ENCODE data around the gene SIRT2. TPM values are rescaled to one million over a fixed set of nuclear protein-coding genes. Genes with fewer than 3 reads are reported as not detected.

The SIRT2 gene
- polyA plus RNA-seq, 3 donors: 57.5 to 65.9 (median 64.3) TPM

GRCh38 chr19:38932425-38933179 is 33.2 kb upstream of the SIRT2 start:
- Mint-ChIP-seq H3K4me3 (no peak overlapping the region), H3K4me1 (peaks cover 15% of the 10 kb centered on the region), H3K36me3 (peaks cover 13 to 32% of the 10 kb centered on the region in 2 donors), H3K27ac (peak overlapping the region in 2 of 7 donors; percentile 10 to 20), H3K27me3 (ENCODE audit: low read depth in 3 of 3) (peaks cover 0 to 2% (median 1%) of the 10 kb centered on the region in 3 donors), H3K9me3 (peaks cover 11 to 22% (median 18%) of the 10 kb centered on the region in 7 donors)
- Histone ChIP-seq H3K4me2 (replicated peaks; ENCODE audit: extremely low read depth, low read length, poor library complexity, severe bottlenecking) (no peak overlapping the region), H3K27ac (ENCODE audit: low read depth in 1 of 2, low read length in 2 of 2) (no peak overlapping the region), H3K9ac (ENCODE audit: insufficient read depth, low read length, poor library complexity, severe bottlenecking) (no peak overlapping the region), H3K27me3 (ENCODE audit: control insufficient read depth in 2 of 2, insufficient read depth in 2 of 2, low read length in 2 of 2) (no peaks in the 10 kb centered on the region), H3K4me1 (ENCODE audit: control insufficient read depth in 1 of 2, insufficient read depth in 2 of 2, low read length in 2 of 2) (peaks cover 16 to 25% of the 10 kb centered on the region in 2 donors), H3K9me3 (replicated peaks in 1 of 2; ENCODE audit: control insufficient read depth in 1 of 2, insufficient read depth in 1 of 2, low read length in 2 of 2) (peaks cover 0 to 15% of the 10 kb centered on the region in 2 donors), H3K79me2 (ENCODE audit: insufficient read depth, low read length) (peaks cover 27% of the 10 kb centered on the region), H3K36me3 (replicated peaks in 1 of 2; ENCODE audit: control insufficient read depth in 1 of 2, insufficient read depth in 2 of 2, low read length in 2 of 2) (peaks cover 10 to 18% of the 10 kb centered on the region in 2 donors), H2AFZ (ENCODE audit: insufficient read depth, low read depth, low read length, poor library complexity, severe bottlenecking) (no peak overlapping the region), H3K4me3 (replicated peaks in 1 of 3; ENCODE audit: low read depth in 2 of 3, low read length in 3 of 3) (no peak overlapping the region), H4K20me1 (ENCODE audit: insufficient read depth, low read length) (no peaks in the 10 kb centered on the region)
- intact Hi-C loops (cut with micrococcal nuclease): loop anchor here (5.0 to 10.0 kb wide), 3 partner anchors 35 to 528 kb away; partner anchors contain the start of genes FAM98C (in 1 of the 2), NFKBIB (in 1 of the 2) and SIRT2 (in 1 of the 2)
- peak; percentile 30 for TF ChIP-seq CTCF (IDR thresholded peaks at IDR 0.05)
- peak in 1 of 3 donors; percentile 29 for DNase-seq
- 95% methylated on average over 21 of the region's 29 CpGs for WGBS (ENCODE audit: insufficient coverage)

GRCh38 chr19:38931521-38931793 is 32.0 kb upstream of the SIRT2 start:
- H3K79me2 ChIP-seq (ENCODE audit: insufficient read depth, low read length): peaks cover 27% of the 10 kb centered on the region
- 47% methylated on average over 3 of the region's 8 CpGs for WGBS (ENCODE audit: insufficient coverage)
- H3K27ac Mint-ChIP-seq: peak overlapping the region; percentile 94 to 98 (median 97)

More at GRCh38 chr19:38931521-38931793, 32.0 kb upstream of the SIRT2 start:
- H3K4me1 ChIP-seq (ENCODE audit: control insufficient read depth in 1 of 2, insufficient read depth in 2 of 2, low read length in 2 of 2): peaks cover 16 to 25% of the 10 kb centered on the region in 2 donors
- H3K4me3 Mint-ChIP-seq: peak overlapping the region; percentile 90 to 96
- H3K4me1 Mint-ChIP-seq: peaks cover 15% of the 10 kb centered on the region
- peaks cover 0 to 2% (median 0%) of the 10 kb centered on the region in 3 donors for H3K27me3 Mint-ChIP-seq (ENCODE audit: low read depth in 3 of 3)
- peak overlapping the region; percentile 94 for H2AFZ ChIP-seq (ENCODE audit: insufficient read depth, low read depth, low read length, poor library complexity, severe bottlenecking)
- peaks cover 14 to 37% of the 10 kb centered on the region in 2 donors for H3K36me3 Mint-ChIP-seq
- H3K27ac ChIP-seq (ENCODE audit: low read depth in 1 of 2, low read length in 2 of 2): peak overlapping the region; percentile 69 to 96
- no peaks in the 10 kb centered on the region for H4K20me1 ChIP-seq (ENCODE audit: insufficient read depth, low read length)
- intact Hi-C loops (cut with micrococcal nuclease): loop anchor here (5.0 to 10.0 kb wide), 3 partner anchors 34 to 527 kb away; partner anchors contain the start of genes FAM98C (in 1 of the 2), NFKBIB (in 1 of the 2) and SIRT2 (in 1 of the 2)
- H3K4me3 ChIP-seq (replicated peaks in 1 of 3; ENCODE audit: low read depth in 2 of 3, low read length in 3 of 3): peak overlapping the region; percentile 70 to 92 (median 86)
- H3K9me3 ChIP-seq (replicated peaks in 1 of 2; ENCODE audit: control insufficient read depth in 1 of 2, insufficient read depth in 1 of 2, low read length in 2 of 2): peaks cover 0 to 15% of the 10 kb centered on the region in 2 donors
- DNase-seq: no peak
- H3K4me2 ChIP-seq (replicated peaks; ENCODE audit: extremely low read depth, low read length, poor library complexity, severe bottlenecking): peak overlapping the region; percentile 97
- H3K9me3 Mint-ChIP-seq: peaks cover 11 to 22% (median 18%) of the 10 kb centered on the region in 7 donors
- H3K36me3 ChIP-seq (replicated peaks in 1 of 2; ENCODE audit: control insufficient read depth in 1 of 2, insufficient read depth in 2 of 2, low read length in 2 of 2): peaks cover 10 to 18% of the 10 kb centered on the region in 2 donors
- H3K27me3 ChIP-seq (ENCODE audit: control insufficient read depth in 2 of 2, insufficient read depth in 2 of 2, low read length in 2 of 2): no peaks in the 10 kb centered on the region
- peak overlapping the region; percentile 88 for H3K9ac ChIP-seq (ENCODE audit: insufficient read depth, low read length, poor library complexity, severe bottlenecking)
- TF ChIP-seq CTCF (IDR thresholded peaks at IDR 0.05): no peak
